Mucosa of stomach (tissue), 1 donor: ENCODE measurements around the gene LPP.

ENCODE experiments used
- H3K27me3 ChIP-seq: one replicate; pipeline ENCODE4 v1.7.0; 2013; ENCODE audit warnings: mild to moderate bottlenecking, low read length; ENCODE audit not compliant: control insufficient read depth, insufficient read depth
- H3K36me3 ChIP-seq: one replicate; pipeline ENCODE4 v1.7.0; 2013; ENCODE audit warnings: low read length; ENCODE audit not compliant: control insufficient read depth, insufficient read depth
- H3K4me1 ChIP-seq: one replicate; pipeline ENCODE4 v1.7.0; 2013; ENCODE audit warnings: mild to moderate bottlenecking, low read length; ENCODE audit not compliant: control insufficient read depth, insufficient read depth
- H3K4me3 ChIP-seq: one replicate; pipeline ENCODE4 v1.7.0; 2013; ENCODE audit warnings: low read length
- H3K9ac ChIP-seq: one replicate; pipeline ENCODE4 v1.7.0; 2013; ENCODE audit warnings: mild to moderate bottlenecking, low read length, moderate library complexity
- H3K9me3 ChIP-seq: one replicate; pipeline ENCODE4 v1.7.0; 2013; ENCODE audit warnings: mild to moderate bottlenecking, low read length, moderate library complexity; ENCODE audit not compliant: control insufficient read depth
- donor health status: Pancreatic carcinoma.

LPP gene

GRCh38 chr3:188926111-188926510 is 772.2 kb downstream of the LPP start:
- Histone ChIP-seq H3K4me3 (no peak overlapping the region), H3K9me3 (no peaks in the 10 kb centered on the region), H3K9ac (no peak overlapping the region), H3K27me3 (no peaks in the 10 kb centered on the region), H3K4me1 (no peaks in the 10 kb centered on the region), H3K36me3 (no peaks in the 10 kb centered on the region)

- H3K9me3 ChIP-seq, result no peaks in the 10 kb centered on the region
- H3K4me1 ChIP-seq, result no peaks in the 10 kb centered on the region
- no peaks in the 10 kb centered on the region for H3K36me3 ChIP-seq
- no peak overlapping the region for H3K9ac ChIP-seq
- H3K27me3 ChIP-seq, result no peaks in the 10 kb centered on the region
- no peak overlapping the region for H3K4me3 ChIP-seq
Measured at GRCh38 chr3:188926741-188927511, 773.0 kb downstream of the LPP start.

- Histone ChIP-seq H3K9me3 (no peaks in the 10 kb centered on the region), H3K27me3 (no peaks in the 10 kb centered on the region), H3K9ac (no peak overlapping the region), H3K4me3 (no peak overlapping the region), H3K36me3 (no peaks in the 10 kb centered on the region), H3K4me1 (no peaks in the 10 kb centered on the region)
Measured at GRCh38 chr3:188927971-188928370, 774.0 kb downstream of the LPP start.

- no peak overlapping the region for H3K4me3 ChIP-seq
- no peaks in the 10 kb centered on the region for H3K36me3 ChIP-seq
- no peaks in the 10 kb centered on the region for H3K27me3 ChIP-seq
- H3K4me1 ChIP-seq, result no peaks in the 10 kb centered on the region
- no peak overlapping the region for H3K9ac ChIP-seq
- no peaks in the 10 kb centered on the region for H3K9me3 ChIP-seq
Measured at GRCh38 chr3:188929137-188929536, 775.2 kb downstream of the LPP start.

- Histone ChIP-seq H3K27me3 (no peaks in the 10 kb centered on the region), H3K36me3 (no peaks in the 10 kb centered on the region), H3K4me1 (no peaks in the 10 kb centered on the region), H3K9me3 (no peaks in the 10 kb centered on the region), H3K4me3 (no peak overlapping the region), H3K9ac (no peak overlapping the region)
Measured at GRCh38 chr3:188931036-188931435, 777.1 kb downstream of the LPP start.

- Histone ChIP-seq H3K9ac (no peak overlapping the region), H3K27me3 (no peaks in the 10 kb centered on the region), H3K4me3 (no peak overlapping the region), H3K9me3 (no peaks in the 10 kb centered on the region), H3K4me1 (no peaks in the 10 kb centered on the region), H3K36me3 (no peaks in the 10 kb centered on the region)
Measured at GRCh38 chr3:188931531-188931930, 777.6 kb downstream of the LPP start.

GRCh38 chr3:188934989-188935388 is 781.0 kb downstream of the LPP start:
- H3K27me3 ChIP-seq, result no peaks in the 10 kb centered on the region
- no peaks in the 10 kb centered on the region for H3K36me3 ChIP-seq
- no peaks in the 10 kb centered on the region for H3K4me1 ChIP-seq
- H3K9me3 ChIP-seq, result no peaks in the 10 kb centered on the region
- H3K4me3 ChIP-seq, result no peak overlapping the region
- H3K9ac ChIP-seq, result no peak overlapping the region

- no peaks in the 10 kb centered on the region for H3K9me3 ChIP-seq
- H3K4me3 ChIP-seq, result no peak overlapping the region
- no peaks in the 10 kb centered on the region for H3K4me1 ChIP-seq
- H3K27me3 ChIP-seq, result no peaks in the 10 kb centered on the region
- H3K9ac ChIP-seq, result no peak overlapping the region
- H3K36me3 ChIP-seq, result no peaks in the 10 kb centered on the region
Measured at GRCh38 chr3:188936597-188937107, 782.7 kb downstream of the LPP start.

- H3K4me3 ChIP-seq, result no peak overlapping the region
- no peaks in the 10 kb centered on the region for H3K9me3 ChIP-seq
- no peaks in the 10 kb centered on the region for H3K36me3 ChIP-seq
- H3K27me3 ChIP-seq, result no peaks in the 10 kb centered on the region
- no peak overlapping the region for H3K9ac ChIP-seq
- H3K4me1 ChIP-seq, result no peaks in the 10 kb centered on the region
Measured at GRCh38 chr3:188937389-188937788, 783.4 kb downstream of the LPP start.

- Histone ChIP-seq H3K4me3 (no peak overlapping the region), H3K9ac (no peak overlapping the region), H3K36me3 (no peaks in the 10 kb centered on the region), H3K27me3 (no peaks in the 10 kb centered on the region), H3K9me3 (no peaks in the 10 kb centered on the region), H3K4me1 (no peaks in the 10 kb centered on the region)
Measured at GRCh38 chr3:188938999-188939398, 785.0 kb downstream of the LPP start.

- Histone ChIP-seq H3K36me3 (no peaks in the 10 kb centered on the region), H3K9ac (no peak overlapping the region), H3K4me1 (no peaks in the 10 kb centered on the region), H3K27me3 (no peaks in the 10 kb centered on the region), H3K4me3 (no peak overlapping the region), H3K9me3 (no peaks in the 10 kb centered on the region)
Measured at GRCh38 chr3:188939814-188940572, 786.0 kb downstream of the LPP start.
